ENCODE measurements around the gene MXD3.
A peak's percentile ranks its signal among the peaks of the same experiment; 100 is the strongest.

Gene MXD3

DNA sequence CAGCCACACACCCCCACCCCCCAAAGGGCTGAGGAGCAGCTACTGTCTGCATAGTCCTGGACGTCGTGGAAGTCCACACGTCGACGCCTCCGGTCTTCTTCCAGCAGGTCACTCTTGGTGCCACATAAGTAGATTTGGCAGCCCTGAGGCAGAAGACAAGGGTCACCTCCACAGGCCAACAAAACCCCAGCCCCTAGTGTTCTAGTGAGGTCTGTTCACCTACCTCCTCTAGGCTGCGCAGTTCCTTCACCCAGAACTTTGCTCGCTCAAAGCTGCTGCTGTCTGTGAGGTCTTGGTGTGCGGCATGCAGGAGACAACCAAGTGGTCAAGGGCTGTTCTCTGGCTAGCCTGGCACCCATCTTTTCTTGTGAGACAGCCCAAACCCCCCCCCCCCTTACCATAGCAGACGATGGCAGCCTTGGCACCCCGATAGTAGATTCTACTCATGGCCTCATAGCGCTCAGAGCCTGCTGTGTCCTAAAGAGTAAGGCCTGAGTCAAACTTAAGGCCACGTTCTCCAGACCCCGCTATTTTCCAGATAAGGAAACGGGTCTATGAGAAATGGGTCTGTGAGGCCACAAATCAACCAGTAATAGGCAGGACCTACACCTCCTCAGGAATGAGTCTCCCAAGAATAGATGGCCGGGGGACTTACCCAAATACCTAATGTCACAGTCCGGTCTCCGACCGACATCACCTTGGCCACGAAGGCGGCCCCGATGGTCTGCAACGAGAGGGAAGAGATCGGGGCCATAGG is 9.2 kb downstream of the MXD3 start:
- no peak for DNase-seq

GRCh38 chr5:177301503-177302165 is 10.1 kb downstream of the MXD3 start:
- no peak for DNase-seq

DNA sequence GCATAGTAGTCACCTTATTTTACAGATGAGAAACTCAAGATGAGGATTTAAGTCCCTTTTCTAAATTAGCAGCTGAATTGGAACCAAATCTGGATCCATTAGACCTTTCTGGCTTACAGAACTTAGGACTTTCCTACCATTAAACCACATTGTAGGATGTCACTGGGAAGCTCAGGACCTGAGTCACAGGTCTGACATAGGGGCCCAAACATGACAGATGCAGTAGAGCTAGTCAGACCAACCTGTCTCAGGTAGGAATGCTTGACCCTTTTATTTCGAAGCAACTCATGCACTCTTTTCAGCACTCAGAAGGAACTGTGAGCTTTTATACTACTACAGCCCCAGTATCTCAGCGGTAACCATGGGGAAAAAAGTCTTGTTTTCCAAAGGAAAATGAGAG is 10.7 kb downstream of the MXD3 start:
- DNase-seq: no peak

DNA sequence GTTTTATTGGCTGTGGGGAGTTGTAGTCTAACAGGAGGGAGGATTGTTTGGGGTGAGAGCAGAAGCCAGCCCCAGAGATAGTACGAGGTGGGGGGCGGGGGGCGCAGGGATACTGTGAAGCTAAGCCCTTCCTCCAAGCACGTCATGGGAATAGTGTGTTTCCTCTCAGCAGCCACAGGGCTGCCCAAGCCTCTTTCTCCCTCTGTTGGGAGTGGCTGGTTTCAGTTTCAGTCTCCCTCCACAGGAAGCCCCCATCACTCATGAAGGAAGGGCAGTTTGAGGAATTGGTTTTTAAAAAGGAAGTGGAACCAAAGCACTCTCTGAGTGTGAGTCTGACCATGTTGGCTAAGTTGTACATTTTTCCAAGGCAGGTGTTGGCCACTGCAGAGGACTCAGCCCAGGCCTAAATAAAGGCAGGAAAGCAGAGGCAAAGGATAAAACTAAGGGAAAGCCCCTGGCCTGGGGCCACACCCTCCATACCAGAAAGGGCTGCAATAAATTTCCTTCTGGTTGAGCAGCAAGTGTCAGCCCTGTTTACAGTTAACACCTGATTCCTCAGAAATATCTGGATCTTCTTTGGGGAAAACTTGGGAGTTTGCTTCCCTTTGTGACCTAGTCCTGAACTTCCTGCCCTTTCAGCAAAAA is 11.3 kb downstream of the MXD3 start:
- peak; percentile 44 to 50 for DNase-seq

GRCh38 chr5:177299697-177300096 is 12.0 kb downstream of the MXD3 start:
- no peak for DNase-seq

DNA sequence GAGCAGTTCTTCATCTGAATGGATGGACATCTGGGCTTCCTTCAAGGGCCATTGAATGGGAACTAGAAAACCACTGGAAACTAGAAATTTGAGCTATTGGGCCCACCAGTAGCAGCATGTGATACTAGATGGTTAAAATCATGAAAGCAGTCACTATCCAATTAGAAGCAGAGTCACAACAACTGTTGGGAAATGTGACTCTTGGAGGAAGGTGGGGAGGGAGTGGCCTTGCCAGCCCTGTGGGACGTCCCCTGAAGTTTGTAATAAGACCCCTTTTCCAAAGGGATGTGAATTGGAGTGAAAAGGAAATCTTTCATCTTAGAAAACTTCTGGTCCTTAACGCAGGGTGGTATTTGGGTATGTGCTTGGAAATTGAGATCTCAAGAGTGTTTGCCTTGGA is 13.8 kb downstream of the MXD3 start:
- DNase-seq: no peak

GRCh38 chr5:177296581-177296980 is 15.1 kb downstream of the MXD3 start:
- DNase-seq: no peak

GRCh38 chr5:177295924-177296323 is 15.8 kb downstream of the MXD3 start:
- no peak for DNase-seq

DNA sequence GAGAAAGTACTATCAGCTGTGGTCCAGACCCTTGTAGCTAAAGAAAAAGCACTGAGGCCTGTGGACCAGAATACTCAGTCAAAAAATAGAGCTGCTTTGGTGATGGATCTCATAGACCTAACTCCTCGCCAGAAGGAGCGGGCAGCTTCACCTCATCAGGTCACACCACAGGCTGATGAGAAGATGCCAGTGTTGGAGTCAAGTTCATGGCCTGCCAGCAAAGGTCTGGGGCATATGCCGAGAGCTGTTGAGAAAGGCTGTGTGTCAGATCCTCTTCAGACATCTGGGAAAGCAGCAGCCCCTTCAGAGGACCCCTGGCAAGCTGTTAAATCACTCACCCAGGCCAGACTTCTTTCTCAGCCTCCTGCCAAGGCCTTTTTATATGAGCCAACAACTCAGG is 17.1 kb downstream of the MXD3 start:
- no peak for DNase-seq

DNA sequence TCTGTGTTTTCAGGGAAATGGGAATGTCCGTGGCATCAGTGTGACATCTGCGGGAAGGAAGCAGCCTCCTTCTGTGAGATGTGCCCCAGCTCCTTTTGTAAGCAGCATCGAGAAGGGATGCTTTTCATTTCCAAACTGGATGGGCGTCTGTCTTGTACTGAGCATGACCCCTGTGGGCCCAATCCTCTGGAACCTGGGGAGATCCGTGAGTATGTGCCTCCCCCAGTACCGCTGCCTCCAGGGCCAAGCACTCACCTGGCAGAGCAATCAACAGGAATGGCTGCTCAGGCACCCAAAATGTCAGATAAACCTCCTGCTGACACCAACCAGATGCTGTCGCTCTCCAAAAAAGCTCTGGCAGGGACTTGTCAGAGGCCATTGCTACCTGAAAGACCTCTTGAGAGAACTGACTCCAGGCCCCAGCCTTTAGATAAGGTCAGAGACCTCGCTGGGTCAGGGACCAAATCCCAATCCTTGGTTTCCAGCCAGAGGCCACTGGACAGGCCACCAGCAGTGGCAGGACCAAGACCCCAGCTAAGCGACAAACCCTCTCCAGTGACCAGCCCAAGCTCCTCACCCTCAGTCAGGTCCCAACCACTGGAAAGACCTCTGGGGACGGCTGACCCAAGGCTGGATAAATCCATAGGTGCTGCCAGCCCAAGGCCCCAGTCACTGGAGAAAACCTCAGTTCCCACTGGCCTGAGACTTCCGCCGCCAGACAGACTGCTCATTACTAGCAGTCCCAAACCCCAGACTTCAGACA is 17.7 kb downstream of the MXD3 start:
- DNase-seq: no peak

- no peak for DNase-seq
These were observed 20.0 kb downstream of the MXD3 start for GRCh38 chr5:177291735-177292134.

DNA sequence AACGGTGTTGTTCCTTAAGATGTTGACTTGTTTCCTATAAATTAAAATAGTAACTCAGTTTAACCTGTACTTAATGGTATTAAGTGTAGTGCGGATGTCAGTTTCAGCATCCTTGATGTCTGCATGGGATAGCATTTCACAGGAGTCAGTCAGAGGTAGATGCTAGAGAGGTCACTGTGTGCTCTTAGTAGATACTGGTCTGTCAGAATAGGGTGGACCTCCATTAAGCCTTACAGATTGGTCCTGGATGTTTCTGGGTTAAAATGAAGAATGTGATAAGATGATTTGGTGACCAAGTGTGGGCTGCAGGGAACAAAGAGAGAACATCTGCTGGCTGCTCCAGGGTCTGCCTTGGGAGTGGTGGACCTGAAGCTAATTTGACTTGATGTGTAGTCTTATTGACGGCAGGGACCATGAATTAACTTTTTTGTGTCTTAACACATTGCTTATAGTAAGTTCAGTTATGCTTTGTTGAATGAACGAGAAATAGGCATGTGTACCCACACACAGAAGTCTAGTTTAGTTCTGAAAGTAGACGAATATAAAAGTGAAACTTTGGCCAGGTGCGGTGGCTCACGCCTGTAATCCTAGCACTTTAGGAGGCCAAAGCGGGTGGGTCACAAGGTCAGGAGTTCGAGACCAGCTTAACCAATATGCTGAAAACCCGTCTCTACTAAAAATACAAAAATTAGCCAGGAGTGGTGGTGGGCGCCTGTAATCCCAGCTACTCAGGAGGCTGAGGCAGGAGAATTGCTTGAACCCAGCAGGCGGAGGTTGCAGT is 20.7 kb downstream of the MXD3 start:
- no peak for DNase-seq

GRCh38 chr5:177288191-177288590 is 23.5 kb downstream of the MXD3 start:
- DNase-seq: no peak

DNA sequence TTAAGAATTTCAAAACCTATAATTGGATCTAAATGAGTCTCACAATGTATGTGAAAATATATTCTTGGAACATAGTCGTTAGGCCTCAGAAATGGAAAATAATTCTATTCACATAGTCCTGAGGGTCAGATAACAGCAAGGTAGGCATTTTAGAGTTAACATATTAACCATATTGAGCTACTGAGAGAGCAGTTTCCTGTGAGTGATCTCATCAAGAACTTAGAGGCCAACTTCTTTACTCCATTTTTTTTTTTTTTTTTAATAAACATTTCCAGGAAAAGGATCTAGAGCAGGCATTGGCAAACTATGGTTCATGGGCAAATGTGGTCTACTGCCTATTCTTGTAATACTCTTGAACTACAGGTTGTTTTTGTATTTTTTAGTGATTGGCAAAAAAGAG is 34.8 kb downstream of the MXD3 start:
- no peak for DNase-seq

DNA sequence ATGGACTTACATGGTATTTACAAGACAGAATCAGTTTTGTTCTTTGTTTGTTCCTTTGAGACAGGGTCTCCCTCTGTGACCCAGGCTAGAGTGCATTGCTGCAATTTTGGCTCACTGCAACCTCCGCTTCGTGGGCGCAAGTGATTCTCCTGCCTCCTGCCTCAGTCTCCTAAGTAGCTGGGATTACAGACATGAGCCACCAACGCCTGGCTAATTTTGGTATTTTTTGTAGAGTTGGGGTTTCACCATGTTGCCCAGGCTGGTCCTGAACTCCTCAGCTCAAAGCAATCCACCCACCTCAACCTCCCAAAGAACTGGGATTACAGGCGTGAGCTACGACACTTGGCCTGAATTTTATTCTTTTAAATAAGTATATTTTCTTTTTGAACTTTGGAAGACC is 35.8 kb downstream of the MXD3 start:
- DNase-seq: no peak

DNA sequence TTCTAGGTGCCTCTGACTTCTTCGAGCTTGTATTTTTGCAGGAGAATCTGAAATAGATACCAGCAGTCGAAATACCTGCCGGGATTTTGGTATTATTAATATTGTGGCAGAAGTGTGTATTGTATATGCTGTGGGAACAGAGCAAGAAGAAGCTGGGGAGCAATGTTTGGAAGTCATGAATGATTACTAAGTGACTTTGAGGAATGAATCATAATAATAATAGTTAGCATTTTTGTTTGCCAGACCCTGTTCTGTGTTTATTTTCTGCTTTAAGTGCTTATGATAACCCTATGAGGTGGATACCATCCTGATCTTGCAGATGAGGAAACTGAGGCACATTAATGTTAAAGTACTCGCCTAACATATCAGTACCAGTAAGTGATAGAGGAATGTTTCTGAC is 40.6 kb downstream of the MXD3 start:
- no peak for DNase-seq

GRCh38 chr5:177270653-177271052 is 41.0 kb downstream of the MXD3 start:
- DNase-seq: no peak

- no peak for DNase-seq
These were observed 41.7 kb downstream of the MXD3 start for GRCh38 chr5:177269976-177270375.

- no peak for DNase-seq
These were observed 42.3 kb downstream of the MXD3 start for GRCh38 chr5:177269232-177269895.

DNA sequence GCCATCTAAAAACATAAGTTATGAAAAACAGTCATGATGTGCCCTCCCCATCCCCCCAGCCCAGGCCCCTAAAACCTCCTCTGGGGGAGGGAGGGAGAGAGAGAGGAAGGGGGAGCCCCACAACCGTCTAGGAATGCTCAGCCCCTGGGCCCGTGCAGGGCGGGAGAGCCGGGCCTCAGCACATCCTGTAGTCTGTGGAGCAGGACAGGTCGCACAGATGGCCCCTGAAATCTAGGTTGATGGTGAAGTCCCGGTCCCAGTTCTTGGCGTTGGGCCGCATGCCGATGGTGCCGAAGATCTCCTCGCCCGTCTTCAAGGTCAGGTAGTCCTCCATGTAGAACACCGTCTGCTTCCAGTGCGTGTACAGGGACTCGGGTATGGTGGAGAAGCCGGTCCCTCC is 46.3 kb downstream of the MXD3 start:
- DNase-seq: no peak

DNA sequence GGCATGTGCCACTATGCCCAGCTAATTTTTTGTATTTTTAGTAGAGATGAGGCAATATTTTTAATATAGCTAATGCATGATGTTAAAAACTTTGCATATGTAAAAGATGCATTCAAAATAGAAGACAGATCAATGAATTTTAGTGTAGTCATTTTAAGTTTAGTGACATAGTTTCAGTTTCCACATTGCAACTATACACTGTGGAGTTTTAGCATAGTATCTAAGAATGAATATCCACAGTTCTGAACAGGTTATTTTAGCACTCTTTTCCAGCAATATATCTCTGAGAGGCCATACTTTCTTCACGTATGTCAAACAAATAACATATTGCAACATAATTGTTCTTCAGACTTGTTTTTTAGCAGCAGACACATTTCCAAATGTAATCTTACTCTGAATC is 47.5 kb downstream of the MXD3 start:
- DNase-seq: no peak

- no peak for DNase-seq
These were observed 50.2 kb downstream of the MXD3 start for GRCh38 chr5:177261510-177261909.
